HL-60/S4 treated with retinoic acid at 250 ng/mL for 4 days and 3 days (cell line): ENCODE results near the gene OTC.

Experiments used
- in situ Hi-C: fragments of 300-500 bp; cut with MboI; formaldehyde crosslinking; loops from 2 replicates; pipeline ENCODE4 v1.7.0; 2022; ENCODE audit warnings: low sequenced_read_pairs

The OTC gene

GRCh38 chrX:38465686-38466085 is 113.3 kb downstream of the OTC start:
- in situ Hi-C loops: no loop called here

- in situ Hi-C loops: no loop called here
These were observed 116.3 kb downstream of the OTC start for GRCh38 chrX:38468563-38469157.
